Measurements from ENCODE around the gene GUCY2D. TPM values are rescaled to one million over a fixed set of nuclear protein-coding genes. Genes with fewer than 3 reads are reported as not detected.

The GUCY2D gene
- polyA plus RNA-seq, 1 donor (not counting 4 experiments of a cell fraction or from before 2014, with no cell fraction given) = 0.25 TPM

- H3K4me3 ChIP-seq (ENCODE audit: control insufficient read depth in 2 of 3, extremely low read depth in 1 of 3, insufficient read depth in 2 of 3, low read depth in 1 of 3, low read length in 3 of 3) = no peak overlapping the region
- H3K27me3 ChIP-seq (ENCODE audit: control insufficient read depth, extremely low read depth, insufficient read depth, low read length) = no peaks in the 10 kb centered on the region
- H3K4me2 ChIP-seq (ENCODE audit: control insufficient read depth, extremely low read depth, insufficient read depth, low read depth, low read length) = no peak overlapping the region
- no peak overlapping the region for H3K27ac ChIP-seq (ENCODE audit: control insufficient read depth, insufficient read depth, low read length)
- no peak for TF ChIP-seq CTCF (optimal IDR thresholded peaks at IDR 0.05 in 1 of 3, IDR thresholded peaks at IDR 0.05 in 1 of 3, conservative IDR thresholded peaks at IDR 0.05 in 1 of 3; ENCODE audit: extremely low read depth in 1 of 3, insufficient read depth in 2 of 3, low read length in 3 of 3)
- TF ChIP-seq EZH2 (IDR thresholded peaks at IDR 0.05; ENCODE audit: low read length) = no peak
- no peaks in the 10 kb centered on the region for H3K9me3 ChIP-seq (ENCODE audit: control insufficient read depth, low read depth, low read length)
- peaks cover 0 to 13% of the 10 kb centered on the region in 2 experiments for H3K36me3 ChIP-seq (ENCODE audit: control insufficient read depth in 2 of 2, extremely low read depth in 1 of 2, insufficient read depth in 2 of 2, low read length in 2 of 2)
- H4K20me1 ChIP-seq (ENCODE audit: control insufficient read depth, extremely low read depth, insufficient read depth, low read length) = no peaks in the 10 kb centered on the region
- DNase-seq (ENCODE audit: low read depth, low spot score) (no peak), FAIRE-seq (no peak)
- no peak overlapping the region for H3K9ac ChIP-seq (ENCODE audit: control insufficient read depth, extremely low read depth, insufficient read depth, low read length)
- no peak overlapping the region for H2AFZ ChIP-seq (ENCODE audit: control insufficient read depth, low read length)
- dilution Hi-C loops (cut with MboI; ENCODE audit: extremely low pct_ligation_motif_present, low sequenced_read_pairs) = no loop called here
- H3K9me1 ChIP-seq (ENCODE audit: control insufficient read depth, extremely low read depth, insufficient read depth, low read length) = no peaks in the 10 kb centered on the region
- H3K4me1 ChIP-seq (ENCODE audit: control insufficient read depth, extremely low read depth, insufficient read depth, low read length) = no peaks in the 10 kb centered on the region
- no peaks in the 10 kb centered on the region for H3K79me2 ChIP-seq (ENCODE audit: control insufficient read depth, insufficient read depth, low read length)
Observed at GRCh38 chr17:8047769-8048110, 45.3 kb downstream of the GUCY2D start.

- no peaks in the 10 kb centered on the region for H3K9me1 ChIP-seq (ENCODE audit: control insufficient read depth, extremely low read depth, insufficient read depth, low read length)
- FAIRE-seq (no peak), DNase-seq (ENCODE audit: low read depth, low spot score) (no peak)
- H3K4me1 ChIP-seq (ENCODE audit: control insufficient read depth, extremely low read depth, insufficient read depth, low read length) = no peaks in the 10 kb centered on the region
- H3K27me3 ChIP-seq (ENCODE audit: control insufficient read depth, extremely low read depth, insufficient read depth, low read length) = no peaks in the 10 kb centered on the region
- no peaks in the 10 kb centered on the region for H4K20me1 ChIP-seq (ENCODE audit: control insufficient read depth, extremely low read depth, insufficient read depth, low read length)
- H3K4me2 ChIP-seq (ENCODE audit: control insufficient read depth, extremely low read depth, insufficient read depth, low read depth, low read length) = no peak overlapping the region
- no peaks in the 10 kb centered on the region for H3K9me3 ChIP-seq (ENCODE audit: control insufficient read depth, low read depth, low read length)
- H3K9ac ChIP-seq (ENCODE audit: control insufficient read depth, extremely low read depth, insufficient read depth, low read length) = no peak overlapping the region
- no peak overlapping the region for H3K4me3 ChIP-seq (ENCODE audit: control insufficient read depth in 2 of 3, extremely low read depth in 1 of 3, insufficient read depth in 2 of 3, low read depth in 1 of 3, low read length in 3 of 3)
- H3K27ac ChIP-seq (ENCODE audit: control insufficient read depth, insufficient read depth, low read length) = no peak overlapping the region
- H3K79me2 ChIP-seq (ENCODE audit: control insufficient read depth, insufficient read depth, low read length) = no peaks in the 10 kb centered on the region
- no peak for TF ChIP-seq CTCF (optimal IDR thresholded peaks at IDR 0.05 in 1 of 3, IDR thresholded peaks at IDR 0.05 in 1 of 3, conservative IDR thresholded peaks at IDR 0.05 in 1 of 3; ENCODE audit: extremely low read depth in 1 of 3, insufficient read depth in 2 of 3, low read length in 3 of 3)
- TF ChIP-seq EZH2 (IDR thresholded peaks at IDR 0.05; ENCODE audit: low read length) = no peak
- dilution Hi-C loops (cut with MboI; ENCODE audit: extremely low pct_ligation_motif_present, low sequenced_read_pairs) = no loop called here
- H2AFZ ChIP-seq (ENCODE audit: control insufficient read depth, low read length) = no peak overlapping the region
- peaks cover 0 to 10% of the 10 kb centered on the region in 2 experiments for H3K36me3 ChIP-seq (ENCODE audit: control insufficient read depth in 2 of 2, extremely low read depth in 1 of 2, insufficient read depth in 2 of 2, low read length in 2 of 2)
Observed at GRCh38 chr17:8048236-8048635, 45.8 kb downstream of the GUCY2D start.

Measured in keratinocyte (primary cell).